HG03175 (cell line): ENCODE data around the gene ZMAT5.
A peak's percentile ranks its signal among the peaks of the same experiment; 100 is the strongest.

Experiments
- ATAC-seq: cut with Tn5 transposase; IDR thresholded peaks from one replicate; pipeline ENCODE4 v1.9.1; 2021; ENCODE audit warnings: mild to moderate bottlenecking, moderate library complexity; ENCODE audit not compliant: unreplicated experiment

ZMAT5 gene, protein sequence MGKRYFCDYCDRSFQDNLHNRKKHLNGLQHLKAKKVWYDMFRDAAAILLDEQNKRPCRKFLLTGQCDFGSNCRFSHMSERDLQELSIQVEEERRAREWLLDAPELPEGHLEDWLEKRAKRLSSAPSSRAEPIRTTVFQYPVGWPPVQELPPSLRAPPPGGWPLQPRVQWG

DNA sequence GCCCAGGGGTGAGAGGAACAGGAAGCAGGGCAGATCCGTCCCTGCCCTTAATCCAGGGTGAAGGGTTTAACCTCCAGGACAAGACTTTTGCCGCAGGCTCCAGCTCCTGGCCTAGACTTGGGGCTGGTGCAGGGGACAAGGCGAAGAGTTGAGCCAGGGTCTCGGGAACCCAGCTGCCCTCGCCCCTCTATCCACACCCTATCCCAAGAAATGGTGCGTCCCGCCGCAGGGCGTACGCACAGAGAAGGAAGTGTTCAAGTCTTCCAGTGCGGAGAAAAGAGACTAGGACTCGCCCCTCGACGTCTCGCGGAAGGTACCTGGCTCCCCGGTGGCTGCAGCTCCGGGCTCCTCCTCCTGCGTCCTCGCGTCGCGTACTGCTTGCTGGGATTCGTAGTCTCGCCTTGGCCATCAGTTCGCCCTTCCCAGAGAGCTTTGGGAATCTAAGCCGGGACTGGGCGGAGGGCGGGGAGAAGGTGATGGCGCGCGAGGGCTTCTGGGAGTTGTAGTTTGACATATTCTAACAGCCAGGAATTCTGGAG lies at the start of gene ZMAT5:
Gene ZMAT5 (minus strand): TSS at position 376 of the 539 bp plus-strand sequence. CDS start 18,463 bp downstream, outside the sequence.
- ATAC-seq, result peak; percentile 89

DNA sequence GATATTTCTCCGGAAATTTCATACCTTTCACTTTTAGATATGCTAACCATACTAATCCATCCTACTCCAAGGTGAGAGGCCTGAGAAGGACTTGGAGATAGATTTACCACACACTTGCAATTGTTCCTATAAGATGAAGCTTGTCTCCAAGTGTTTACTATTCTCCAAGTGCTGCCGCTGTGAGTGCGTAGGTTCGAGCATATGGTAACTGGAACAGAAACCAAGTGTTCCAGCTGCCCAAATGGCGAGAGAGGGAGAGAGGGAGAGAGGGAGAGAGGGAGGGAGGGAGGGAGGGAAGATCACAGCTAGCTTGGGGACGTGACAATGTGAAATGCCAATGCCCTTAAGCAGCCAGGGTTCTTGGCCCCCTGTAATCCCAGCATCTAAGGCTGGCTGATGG lies 49.7 kb upstream of the ZMAT5 start:
- ATAC-seq, result no peak

DNA sequence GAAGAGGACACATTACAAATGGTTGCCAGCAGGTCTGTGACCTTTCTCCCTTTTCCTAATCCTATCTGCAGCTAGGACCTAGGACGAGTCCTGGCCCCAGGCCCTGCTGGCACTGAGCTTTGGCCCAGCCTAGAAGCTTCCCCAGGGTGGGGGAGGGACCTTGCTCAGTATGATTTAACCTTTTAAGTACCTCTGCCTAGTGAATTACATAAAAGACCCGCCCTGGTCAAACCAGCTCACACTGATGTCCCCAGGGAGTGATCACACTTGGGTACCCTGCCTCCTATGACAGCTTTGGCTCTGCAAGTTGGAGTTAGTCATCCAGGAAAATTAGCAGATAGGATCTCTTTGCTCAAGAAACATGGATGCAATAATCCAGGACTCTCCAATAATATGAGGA lies 49.3 kb upstream of the ZMAT5 start:
- no peak for ATAC-seq

DNA sequence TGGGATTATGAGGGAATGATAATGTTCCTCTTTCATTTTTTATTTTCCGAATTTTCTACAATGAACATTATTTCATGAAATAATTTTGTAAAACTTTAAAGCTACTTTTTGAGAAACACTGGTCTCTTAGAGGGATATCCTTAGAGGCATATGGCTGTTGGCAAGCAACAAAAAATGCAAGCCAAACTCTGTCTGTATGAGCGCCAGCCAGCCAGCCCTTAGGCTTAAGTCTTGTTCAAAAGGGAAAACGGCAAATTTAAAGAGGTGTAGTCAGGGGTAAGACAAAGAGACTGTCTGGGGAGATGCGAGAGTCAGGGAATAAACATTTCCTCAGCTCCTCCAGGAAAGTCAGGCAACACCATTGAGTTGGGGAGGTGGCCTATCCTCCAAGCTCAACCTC lies 48.8 kb upstream of the ZMAT5 start:
- ATAC-seq, result no peak

DNA sequence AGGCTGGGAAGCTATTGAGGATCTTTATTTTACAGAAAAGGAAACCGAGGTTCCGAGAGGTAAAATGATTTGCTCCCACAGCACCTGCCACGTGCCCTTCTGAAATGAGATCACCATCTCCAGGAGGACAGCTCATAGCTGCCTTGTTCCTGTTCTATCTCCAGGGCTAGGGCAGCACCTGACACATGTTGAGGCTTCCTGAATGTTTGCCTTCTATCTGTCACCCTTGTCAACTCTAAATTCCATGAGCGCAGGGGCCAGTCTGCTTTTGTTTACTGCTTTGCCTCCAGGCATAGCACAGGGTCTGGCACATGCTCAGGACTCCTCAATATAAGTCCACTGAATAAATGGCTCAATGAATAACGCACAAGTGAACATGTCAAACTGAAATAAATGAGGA lies 47.2 kb upstream of the ZMAT5 start:
- no peak for ATAC-seq

DNA sequence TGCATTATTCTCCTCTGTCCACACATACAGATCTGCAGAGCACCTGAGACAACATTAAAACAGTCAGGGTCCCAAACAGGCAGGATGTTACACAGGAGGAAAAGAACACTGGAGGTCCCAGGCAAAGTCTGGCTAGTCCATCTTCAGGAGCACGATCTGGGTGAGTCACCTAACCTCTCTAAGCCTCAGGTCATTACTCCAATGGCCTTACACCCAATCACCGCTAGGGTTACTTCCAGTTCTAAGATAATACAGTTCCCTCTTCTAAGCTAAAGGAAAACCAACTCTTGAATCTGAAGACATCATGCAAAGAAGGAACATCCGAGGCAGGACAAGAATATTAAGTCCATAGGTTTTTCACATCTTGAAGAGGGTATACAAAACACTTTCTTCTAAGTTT lies 46.8 kb upstream of the ZMAT5 start:
- no peak for ATAC-seq

DNA sequence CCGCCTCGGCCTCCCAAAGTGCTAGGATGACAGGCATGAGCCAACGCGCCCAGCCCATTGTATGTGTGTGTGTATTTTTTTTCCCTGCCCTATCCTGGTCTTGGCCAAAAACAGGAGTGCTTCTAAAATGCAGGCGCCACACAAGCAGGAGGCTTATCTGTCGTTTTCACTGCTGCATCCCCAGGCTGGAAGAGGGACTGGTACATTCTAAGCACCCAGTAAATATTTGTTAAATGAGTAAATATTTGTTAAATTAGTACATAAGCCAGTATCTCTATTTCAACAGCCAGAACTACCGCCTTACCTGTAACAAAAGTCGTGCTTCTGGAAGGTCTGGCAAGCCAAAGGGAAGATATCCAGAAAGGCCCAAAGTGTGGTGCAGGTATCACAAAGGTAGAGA lies 46.3 kb upstream of the ZMAT5 start:
- ATAC-seq, result no peak

DNA sequence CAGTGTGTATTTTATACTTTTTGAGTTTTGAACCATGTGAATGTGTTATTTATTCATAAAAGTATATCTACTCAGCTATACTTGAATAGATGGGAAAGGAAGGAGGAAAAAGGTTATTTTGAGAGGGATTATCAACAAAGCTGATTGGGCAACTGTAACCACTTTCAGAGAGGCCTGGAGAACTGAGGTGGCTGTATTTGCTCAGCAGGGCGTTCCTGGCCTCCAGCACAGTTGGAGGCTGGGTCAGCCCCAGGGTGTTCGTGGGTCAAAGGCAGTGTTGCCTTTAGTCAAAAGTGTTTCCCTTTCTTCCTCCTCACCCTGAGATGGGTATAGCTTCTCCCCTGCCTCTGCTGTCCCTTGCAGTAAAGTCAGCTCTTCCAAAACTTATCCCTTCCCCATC lies 44.6 kb upstream of the ZMAT5 start:
- no peak for ATAC-seq

DNA sequence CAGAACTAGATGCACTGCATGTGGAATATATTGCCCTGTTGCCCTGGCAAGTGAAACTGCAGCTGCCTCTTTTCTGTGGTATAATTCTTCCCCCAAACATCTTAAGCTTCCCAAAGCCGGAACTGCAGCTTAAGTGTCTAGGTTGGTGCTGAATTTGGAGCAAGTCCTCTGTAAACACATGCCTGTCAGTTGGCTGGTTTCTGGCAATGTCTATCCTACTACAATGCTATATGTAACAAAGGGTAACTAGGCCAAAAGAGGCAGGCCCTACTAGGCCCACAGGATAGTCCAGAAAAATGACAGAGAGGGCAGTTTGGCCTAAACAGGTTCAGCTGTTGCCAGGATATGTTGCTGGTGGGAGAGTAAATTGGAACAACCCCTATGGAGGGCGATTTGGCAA lies 43.4 kb upstream of the ZMAT5 start:
- ATAC-seq, result no peak

DNA sequence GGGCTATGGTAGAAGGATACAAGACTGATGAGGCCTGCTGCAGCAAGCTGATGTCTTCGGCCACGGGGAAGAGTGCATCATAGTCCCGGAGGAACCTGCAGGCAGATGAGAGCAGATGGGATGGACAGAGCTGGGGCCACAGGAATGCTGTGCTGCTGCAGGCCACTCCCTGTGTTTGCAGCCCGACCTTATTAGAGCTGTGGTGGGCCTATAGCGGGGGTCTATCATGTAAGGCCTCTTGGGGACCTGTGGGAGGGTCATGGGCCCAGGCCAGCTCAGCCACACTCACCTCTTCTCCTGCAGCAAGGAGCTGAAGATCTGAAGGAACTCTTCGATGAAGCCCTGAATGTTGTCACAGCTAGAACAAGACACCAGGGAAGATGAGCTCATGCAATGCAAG lies 39.4 kb upstream of the ZMAT5 start:
- ATAC-seq, result no peak

DNA sequence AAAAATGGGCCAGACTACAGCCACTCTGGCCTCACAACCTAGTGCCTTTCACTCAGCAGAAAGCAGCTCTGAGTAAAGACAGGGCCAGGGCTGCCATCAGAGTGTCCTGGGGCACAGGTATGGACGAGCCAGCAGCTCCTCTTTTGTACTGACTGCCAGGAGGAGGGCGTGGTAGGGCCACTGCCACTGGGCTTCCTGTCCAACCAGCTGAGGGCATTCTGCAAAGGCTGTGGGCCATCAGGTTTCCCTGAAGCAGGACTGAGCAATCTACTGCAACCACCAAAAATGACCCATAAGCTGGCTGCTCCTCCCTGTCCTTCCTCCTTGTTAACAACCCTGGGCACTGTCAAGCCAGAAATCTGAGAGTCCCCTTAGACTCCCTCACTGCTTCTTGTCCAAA lies 38.2 kb upstream of the ZMAT5 start:
- no peak for ATAC-seq

DNA sequence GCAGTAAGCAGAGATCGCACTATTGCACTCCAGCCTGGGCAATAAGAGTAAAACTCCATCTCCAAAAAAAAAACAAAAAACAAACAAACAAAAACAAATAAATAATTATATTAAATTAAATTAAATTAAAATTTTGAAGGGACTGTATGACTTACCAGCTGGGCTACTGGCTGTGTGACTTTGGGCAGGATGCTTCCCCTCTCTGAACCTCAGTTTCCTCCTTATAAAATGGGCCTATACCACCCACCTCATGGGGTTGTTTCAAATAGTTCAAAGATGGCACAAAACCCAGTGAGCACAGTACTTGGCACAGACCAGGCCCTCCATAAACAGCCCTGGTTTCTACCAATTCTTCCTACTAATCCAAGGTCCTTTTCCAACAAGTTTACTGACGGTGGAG lies 36.4 kb upstream of the ZMAT5 start:
- ATAC-seq, result no peak

DNA sequence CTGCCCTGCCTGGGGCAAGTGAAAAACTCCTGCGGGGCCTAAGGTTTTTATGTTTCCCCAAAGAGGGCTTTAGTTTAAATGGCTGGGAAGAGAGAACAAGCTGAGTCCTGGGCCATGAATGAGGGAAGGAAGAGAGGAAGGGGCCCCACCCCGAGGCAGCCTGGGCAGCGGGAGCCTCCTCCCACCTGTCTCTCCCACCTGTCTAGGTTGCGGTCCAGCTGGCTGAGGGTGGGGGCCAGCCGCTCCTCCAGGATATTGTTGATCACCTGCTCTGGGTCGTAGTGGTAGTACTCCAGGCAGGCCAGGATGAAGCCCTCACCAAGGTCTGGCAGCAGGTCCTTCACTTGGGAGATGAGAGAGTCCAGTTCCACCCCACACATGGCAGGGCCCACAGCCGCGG lies 35.0 kb upstream of the ZMAT5 start:
- no peak for ATAC-seq

DNA sequence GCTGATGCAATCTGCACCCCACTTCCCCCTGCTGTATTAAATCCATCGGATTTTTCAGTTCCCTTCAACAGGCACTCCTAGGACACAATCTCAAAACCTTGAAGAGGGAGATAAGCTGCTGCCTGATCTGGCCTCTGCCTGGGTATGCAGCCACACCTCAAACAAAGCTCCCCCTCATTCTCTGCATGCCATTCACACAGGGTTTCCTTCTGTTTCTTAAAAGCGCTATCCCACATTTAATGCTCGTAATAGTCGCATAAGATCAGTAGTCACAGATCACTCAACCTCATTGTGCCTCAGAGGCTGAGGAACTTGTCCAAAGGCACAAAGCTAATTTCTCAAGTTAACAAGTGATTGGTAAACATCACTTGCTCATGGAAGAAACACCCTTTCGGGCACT lies 34.3 kb upstream of the ZMAT5 start:
- ATAC-seq, result no peak

DNA sequence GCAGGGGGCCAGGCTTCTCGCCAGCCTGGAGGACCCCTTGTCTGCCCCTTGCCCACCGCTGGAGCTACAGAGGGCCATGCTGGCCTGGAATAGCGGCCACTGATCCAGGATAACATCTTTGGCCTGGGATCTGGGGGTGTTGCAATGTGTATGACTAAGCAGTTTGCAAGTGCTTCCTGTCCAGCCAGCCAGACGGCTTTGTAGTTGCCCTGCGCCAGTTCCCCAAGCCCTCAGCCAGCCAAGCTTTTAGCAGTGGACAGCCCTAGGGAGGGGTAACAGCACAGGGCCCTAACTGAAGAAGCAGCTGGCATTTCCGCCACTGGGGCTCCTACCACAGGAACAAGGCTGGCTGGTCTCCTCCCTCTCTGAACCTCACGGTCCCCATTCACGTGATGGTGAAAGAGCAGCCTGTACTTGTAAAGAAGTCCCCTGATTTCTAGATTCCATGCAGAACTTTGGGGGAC lies 32.4 kb upstream of the ZMAT5 start:
- no peak for ATAC-seq

DNA sequence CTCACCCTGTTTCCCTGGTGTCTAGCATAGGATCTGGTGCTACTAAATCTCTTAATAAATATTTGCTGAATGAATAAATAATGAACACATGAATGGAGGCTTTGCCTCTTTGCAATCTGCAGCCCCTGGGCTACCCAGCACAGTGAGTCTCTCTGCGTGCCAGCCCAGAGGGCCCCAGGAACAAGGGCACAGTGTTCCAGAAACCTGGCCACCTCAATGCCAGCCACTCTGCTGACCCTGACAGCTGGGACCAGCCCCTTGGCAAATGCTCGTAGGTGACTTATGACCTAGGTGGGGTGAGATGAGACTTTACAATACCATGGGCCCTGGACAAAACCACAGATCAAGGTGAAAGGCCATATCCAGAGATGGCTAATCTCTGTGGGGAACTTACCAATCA lies 32.0 kb upstream of the ZMAT5 start:
- no peak for ATAC-seq

DNA sequence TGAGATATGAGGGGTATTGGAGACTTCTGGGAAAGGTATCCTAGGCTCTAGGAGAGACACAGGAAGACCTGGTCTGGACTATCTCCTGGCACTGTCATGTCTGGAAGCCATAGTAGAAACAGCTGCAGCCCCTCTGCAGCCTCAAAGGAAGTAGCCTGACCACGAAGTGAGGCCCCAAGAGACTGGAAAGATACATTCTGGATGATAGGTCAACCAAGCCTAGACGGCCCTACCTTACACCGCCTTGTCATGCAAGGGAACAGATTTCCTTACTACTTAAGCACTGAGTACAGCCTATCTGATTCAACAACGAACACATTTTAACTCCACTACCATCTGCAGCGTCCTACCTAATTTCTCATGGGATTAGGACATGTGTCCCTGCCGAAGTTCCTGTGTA lies 31.5 kb upstream of the ZMAT5 start:
- no peak for ATAC-seq

DNA sequence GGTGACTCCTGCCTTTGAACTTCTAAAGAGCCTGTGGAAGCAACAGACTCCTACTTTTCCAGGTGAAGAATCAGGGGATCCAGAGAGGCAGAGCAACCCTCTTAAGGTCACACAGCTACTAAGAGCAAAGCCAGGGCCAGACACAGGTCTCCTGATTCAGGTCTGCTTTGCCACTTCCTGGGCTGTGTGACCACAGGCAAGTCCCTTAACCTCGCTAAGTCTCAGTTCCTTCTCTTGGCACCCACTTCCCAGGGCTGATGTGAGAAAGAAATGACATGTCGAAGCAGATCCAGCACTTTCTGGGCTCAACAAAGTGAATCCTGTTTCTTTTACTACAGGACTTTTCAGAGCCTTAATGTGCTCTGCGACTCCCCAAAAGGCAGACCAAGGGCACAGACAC lies 30.5 kb upstream of the ZMAT5 start:
- no peak for ATAC-seq

DNA sequence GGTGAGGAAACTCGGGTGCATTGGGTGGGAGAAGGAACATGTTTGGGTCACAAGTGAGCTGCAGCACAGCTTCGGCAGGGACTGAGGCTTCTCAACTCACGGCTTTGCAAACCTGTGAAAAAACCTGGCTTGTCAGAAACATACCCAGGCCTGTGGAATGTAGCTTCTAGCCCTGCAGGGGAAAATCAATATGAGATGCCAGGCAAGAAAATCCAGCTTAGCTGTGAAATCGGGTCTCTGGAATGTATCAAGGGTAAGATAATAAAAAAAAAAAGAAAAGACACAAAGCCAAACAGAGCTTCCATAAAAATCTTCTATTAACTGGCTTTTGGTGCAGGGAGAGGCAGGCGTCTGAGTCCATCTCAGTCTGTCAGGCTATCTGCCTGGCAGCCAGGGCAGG lies 28.9 kb upstream of the ZMAT5 start:
- no peak for ATAC-seq

DNA sequence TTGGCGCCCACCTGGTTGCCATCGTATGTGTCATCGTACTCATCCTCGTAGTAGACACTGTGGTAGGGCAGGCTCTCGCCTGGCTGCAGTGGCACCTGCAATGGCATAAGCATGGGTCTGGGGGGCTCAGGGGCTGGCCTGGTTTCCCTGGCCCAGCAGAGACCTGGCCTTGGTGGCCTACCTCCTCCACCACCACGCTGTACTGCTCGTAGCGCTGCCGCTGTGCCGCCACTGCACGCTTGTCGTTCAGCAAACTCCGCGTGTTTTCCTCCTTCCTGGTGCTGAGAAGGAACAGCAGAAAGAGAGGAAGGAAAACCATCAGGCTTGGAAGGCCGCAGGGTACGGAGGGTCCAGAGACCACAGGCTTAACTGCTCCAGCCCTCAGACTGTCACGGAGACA lies 26.6 kb upstream of the ZMAT5 start:
- ATAC-seq, result no peak

DNA sequence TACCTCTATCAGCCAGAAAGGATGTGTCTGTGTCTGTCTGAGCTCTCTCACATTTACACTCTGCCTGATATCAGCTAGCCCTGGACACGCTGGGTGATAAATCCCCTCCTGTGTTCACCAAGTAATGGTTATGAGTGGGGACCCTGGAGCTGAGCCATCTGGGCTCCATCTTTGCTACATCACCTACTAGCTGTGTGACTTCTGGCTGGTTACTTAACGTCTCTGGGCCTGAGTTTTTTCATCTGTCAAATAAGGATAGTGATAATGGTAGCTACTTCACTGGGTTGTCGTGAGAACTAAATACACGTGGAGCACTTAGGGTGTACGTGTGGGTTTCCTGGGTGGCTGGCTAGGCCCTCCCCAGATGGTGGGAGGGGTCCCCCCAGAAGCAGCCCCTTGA lies 23.3 kb upstream of the ZMAT5 start:
- no peak for ATAC-seq

DNA sequence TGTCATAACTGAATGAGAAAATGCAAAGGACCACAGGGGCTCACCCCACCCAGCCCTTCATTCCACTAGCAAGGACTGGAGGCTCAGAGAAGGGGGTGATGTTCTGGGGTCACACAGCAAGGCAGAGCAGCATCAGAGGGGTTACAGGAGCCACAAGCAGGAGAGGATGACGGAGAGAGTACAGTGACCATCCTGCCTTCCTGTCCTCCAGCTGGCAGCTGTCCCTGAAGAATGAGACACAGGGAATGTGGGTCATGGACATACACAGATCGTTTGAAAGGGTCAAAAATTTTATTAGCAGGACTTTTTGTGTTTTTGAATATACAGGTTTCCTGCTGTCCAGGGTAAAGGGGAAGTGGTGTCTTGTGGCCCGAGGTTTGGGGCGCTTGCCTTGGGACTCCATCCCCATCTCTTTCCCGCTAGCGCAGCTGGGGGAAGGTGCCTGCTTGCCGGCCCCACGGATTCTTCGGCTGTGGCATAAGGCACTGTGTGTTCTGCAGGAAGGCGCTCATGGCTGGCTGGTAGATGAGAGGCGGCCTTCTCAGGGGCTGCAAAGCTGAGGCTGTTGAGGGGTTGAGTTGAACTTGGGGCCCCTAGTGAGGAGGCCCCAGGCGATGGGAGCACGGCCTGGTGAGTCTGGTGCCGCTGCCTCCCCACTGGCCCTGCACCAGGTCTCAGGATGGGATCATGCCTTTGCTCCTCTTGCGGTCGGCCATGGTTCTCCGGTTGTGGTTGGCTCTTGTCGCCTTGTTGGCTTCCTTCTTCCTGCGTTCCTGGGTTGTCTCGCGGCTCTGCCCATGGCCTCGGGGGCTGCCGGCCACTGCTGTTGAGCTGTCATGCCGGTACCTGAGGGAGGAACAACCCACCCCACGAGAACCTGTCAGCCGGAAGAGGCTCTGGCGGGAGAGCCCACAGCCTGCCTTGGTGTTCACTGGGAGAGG lies 21.8 kb upstream of the ZMAT5 start:
- ATAC-seq, result no peak
